Endometrial microvascular endothelial cells (primary cell): ENCODE results near the gene GNG10. TPM values are rescaled to one million over a fixed set of nuclear protein-coding genes. Genes with fewer than 3 reads are reported as not detected.
"Not testable (repeated sequence)": the region's sequence is repeated elsewhere in the genome, so short reads cannot be mapped to it uniquely, and the experiment has no call there.

Experiments used
- in situ Hi-C: cut with HindIII; loops from 2 replicates; pipeline ENCODE4 v1.10.0; 2017; ENCODE audit warnings: low sequenced_read_pairs, low pct_unique_long_range_greater_than_20kb; ENCODE audit errors: inconsistent ontology term
- total RNA-seq: library from RNA; depleted of rRNA; stranded (reverse); fragments of >200 nt; gene quantifications from one replicate; pipeline ENCODE4 v1.2.3, GENCODE V29; 2015; ENCODE audit errors: inconsistent ontology term

Gene GNG10
- total RNA-seq: 68.7 TPM

DNA sequence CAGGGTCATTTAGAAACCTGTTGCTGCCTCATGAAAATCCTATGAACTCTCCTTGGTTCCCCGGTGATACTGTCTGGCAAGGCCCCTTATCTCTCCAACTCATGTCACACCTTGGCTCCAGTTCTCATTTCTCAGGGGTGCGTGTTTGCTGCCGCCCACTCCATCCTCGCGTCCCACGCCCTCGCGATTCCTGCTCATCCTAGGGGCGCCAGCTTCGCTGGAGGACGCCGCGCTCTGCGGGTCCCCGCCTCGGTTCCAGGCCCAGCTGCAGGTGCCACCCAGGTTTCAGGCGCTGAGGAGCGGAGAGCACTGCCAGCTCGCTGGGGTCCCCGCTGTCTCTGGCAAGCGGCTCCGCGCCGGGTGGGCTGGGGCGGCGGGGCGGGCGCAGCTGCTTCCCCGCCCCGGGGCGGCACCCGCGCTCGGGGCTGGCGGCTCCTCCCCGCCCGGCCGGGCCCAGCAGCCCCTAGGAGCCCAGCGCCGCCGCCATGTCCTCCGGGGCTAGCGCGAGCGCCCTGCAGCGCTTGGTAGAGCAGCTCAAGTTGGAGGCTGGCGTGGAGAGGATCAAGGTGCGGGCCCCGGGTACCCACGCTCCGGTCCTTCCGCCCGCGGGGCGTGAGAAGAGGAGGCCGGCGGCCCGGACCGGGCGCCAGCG lies at the start of gene GNG10:
Gene GNG10 (plus strand): TSS at position 456 of the 652 bp plus-strand sequence. CDS start 30 bp downstream, at position 486.
- in situ Hi-C loops: no loop called here

DNA sequence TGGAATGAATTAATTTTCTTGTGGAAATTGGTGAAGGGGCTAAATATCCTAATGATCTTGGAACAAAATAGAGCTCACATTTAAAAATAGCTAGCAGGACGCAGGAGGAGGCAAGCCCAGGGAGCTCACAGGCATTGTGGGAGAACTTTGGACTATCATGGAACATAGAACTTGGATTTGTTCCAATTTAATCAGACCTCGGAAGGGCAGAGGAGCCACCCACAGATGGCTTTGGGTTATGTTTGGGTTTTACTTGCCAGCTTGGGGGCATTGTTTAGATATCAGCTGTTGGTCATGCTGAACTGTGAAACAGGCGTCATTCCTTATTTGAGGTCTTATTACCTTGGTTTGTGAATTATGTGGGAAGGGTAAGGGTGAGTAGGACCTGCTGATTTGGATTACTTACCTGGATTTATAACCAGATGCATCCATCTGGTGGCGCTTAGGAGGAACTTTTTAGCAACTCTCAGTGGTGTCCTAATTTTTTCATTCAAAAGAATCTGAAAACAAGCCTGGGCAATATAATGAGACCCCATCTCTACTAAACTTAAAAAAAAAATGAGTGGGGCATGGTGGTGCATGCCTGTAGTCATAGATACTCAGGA lies 47.9 kb upstream of the GNG10 start:
- in situ Hi-C loops: no loop called here

DNA sequence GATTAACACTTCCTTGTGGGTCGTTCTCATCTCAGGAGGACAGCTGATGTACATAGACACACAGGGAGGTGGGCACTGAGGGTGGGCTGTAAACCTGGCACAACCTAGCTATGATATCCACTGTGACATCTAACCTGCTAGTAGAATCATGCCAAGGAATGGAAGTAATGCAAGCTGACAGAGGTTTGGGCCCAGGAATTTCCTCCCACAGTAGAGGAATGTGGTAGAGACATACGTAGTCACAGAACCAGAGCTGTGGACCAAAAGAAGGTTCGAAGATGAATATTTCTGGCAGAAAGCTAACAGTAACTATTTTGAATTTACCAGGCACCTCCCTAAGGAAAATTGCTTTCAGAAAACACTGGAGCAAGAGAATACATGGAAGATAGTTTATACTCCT lies 45.5 kb upstream of the GNG10 start:
- in situ Hi-C loops: no loop called here

DNA sequence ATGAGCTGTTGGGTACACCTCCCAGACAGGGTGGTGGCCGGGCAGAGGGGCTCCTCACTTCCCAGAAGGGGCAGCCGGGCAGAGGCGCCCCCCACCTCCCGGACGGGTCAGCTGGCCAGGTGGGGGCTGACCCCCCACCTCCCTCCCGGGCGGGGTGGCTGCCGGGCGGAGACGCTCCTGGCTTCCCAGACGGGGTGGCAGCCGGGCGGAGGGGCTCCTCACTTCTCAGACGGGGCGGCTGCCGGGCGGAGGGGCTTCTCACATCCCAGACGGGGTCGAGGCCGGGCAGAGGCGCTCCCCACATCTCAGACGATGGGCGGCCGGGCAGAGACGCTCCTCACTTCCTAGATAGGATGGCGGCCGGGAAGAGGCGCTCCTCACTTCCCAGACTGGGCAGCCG lies 44.1 kb upstream of the GNG10 start:
- in situ Hi-C loops: not testable (repeated sequence)

DNA sequence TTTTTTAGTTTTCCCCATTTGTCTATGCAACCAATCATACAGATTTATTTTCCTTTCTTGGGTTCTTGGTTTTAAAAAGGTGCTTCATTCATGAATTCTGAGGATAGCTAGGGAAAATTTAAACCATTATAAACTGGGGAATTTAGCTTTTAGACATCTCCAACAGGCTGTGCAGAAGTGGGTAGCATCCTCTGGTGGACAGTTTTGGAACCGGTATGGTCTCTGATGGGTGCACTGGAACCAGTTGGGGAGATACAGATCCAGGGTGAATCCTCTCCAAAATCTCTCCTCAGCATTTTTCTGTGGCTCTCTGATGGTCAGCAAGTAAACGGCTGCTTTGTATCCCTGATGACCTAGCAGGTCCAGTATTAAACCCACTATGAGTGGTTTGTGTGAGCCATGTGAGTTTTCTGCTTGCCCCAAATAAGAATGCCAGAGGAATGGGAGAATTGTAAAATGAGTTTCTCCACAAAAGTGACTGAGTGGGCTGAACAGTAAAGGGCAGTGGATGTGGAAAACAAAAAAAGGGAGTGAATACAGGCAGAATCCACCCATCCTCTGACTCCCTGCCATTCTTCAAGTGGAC lies 39.4 kb upstream of the GNG10 start:
- in situ Hi-C loops: no loop called here

DNA sequence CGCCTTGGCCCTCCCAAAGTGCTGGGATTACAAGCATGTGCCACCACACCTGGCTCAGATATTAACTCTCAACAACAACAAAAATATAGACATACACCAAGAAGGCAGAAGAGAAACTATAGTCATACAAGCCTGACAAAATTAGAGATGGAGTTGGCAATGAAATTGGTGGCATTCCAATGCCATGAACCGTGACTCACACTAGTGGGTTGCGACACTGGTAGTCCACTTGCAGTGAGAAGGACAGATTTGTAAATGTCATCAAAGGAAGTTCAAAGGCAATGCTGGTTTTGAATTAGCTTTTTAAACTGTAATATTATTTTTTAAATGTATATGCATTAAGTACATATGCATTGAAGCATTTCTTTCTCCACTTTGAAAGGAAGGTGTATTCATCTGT lies 38.8 kb upstream of the GNG10 start:
- in situ Hi-C loops: no loop called here

DNA sequence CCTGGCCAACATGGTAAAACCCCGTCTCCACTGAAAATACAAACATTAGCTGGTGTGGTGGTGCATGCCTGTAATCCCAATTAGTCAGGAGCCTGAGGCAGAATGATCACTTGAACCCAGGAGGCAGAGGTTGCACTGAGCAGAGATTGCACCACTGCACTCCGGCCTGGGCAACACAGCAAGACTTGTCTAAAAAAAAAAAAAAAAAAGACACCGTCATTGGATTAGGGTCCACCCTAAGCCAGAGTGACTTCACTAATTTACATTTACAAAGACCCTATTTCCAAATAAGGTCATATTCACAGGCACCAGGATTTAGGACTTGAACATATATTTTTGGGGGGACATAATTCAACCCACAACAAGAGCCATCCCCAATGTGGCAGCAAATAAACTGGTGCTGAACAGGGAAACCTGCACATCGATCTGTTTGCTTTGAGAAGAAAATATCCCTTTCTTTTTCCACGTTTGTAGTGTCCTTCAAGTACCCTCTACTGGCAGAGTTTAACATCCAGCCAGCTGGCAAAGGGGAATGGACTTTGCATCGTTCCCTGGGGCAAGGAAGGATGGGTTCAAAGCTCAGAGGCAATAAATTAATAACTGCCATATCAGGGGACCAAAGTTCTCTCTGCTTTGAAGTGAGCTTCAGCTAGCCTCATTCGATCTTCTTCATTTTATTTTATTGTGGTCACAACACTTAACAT lies 34.0 kb upstream of the GNG10 start:
- in situ Hi-C loops: no loop called here

DNA sequence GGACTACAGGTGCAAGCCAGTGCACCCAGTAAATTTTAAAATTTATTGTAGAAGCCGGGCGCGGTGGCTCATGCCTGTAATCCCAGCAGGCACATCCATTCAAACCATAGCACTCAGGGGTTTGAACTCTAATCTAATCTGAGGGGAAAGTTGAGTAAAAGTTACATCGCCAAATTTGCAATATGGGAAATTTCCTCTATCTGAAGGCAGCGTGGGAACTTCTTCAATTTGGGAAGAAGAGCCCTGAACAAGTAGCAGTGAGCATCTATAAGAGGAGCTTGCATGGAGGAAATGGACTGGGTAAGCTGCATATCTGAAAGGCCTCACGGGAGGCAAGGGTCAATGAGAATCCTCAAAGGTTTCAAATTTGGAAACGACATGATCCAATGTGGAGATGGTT lies 33.0 kb upstream of the GNG10 start:
- in situ Hi-C loops: no loop called here

DNA sequence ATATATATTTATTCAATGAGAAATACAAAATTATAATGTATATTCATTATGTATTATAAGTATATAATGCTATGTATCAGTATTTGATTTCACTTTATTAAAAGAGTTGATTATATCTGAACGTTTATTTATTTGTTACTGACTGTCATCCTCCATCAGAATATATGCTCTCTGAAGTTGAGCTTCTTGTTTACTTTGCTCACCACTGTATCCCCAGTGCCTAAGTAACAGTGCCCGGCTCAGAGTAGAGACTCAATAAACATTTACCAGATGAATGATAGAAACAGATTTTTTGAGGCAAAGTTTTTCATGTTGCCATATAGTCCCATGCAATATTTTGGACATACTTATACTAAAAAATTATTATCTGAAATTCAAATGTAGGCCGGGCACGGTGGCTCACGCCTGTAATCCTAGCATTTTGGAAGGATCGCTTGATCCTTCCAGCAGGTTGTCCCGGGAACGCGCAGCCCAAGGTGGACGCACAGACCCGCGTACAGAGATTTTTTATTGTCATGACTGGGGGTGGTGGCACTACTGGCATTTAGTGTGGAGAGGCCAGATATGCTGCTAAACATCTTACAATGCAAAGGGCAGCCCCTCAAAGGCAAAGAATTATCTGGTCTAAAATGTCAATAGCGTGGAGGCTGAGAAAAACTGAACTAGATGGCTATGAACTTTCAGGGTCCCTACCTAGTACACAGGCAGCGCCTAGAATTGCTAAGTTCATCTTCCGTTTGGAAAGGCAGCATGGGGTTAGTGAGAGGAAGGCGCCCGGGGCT lies 31.0 kb upstream of the GNG10 start:
- in situ Hi-C loops: no loop called here

DNA sequence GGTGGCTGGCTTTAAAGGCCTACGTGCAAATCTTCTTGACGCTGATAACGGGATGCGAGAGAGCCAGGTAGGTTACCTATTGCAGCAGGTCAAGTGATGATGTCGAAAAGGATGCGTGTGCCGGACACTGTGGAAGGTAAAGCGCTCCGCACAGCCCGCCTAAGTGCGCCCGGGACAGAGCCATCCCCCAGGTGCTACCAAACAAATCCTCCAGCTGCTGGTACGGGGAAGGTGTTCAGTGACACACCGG lies 30.5 kb upstream of the GNG10 start:
- in situ Hi-C loops: no loop called here

DNA sequence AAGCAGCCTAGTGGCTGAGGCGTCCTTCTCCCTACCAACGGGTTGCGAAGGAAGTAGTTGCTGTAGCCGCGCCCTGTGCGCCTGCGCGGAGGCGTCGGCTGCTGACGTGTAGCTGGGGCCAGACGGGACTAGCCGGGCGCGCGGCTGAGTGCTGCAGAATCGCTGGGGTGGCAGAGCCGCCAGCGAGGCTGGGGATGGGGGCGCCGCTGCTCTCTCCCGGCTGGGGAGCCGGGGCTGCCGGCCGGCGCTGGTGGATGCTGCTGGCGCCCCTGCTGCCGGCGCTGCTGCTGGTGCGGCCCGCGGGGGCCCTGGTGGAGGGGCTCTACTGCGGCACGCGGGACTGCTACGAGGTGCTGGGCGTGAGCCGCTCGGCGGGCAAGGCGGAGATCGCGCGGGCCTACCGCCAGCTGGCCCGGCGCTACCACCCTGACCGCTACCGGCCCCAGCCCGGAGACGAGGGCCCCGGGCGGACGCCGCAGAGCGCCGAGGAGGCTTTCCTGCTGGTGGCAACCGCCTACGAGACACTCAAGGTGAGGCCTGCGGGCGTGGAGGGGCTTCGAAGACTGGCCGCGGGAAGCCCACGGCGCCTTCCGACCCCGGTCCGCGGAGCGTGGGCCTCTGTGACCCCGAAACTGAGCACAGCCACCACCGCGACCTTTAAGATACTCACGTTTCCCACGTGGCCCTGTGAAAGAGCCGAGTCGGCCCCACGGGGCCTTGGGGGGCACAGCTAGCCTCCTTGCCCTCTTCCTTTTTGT lies 30.0 kb upstream of the GNG10 start, which contains the start of gene DNAJC25:
Gene DNAJC25 (plus strand): TSS at position 121 of the 758 bp plus-strand sequence. CDS start 74 bp downstream, at position 195.
- in situ Hi-C loops: no loop called here

DNA sequence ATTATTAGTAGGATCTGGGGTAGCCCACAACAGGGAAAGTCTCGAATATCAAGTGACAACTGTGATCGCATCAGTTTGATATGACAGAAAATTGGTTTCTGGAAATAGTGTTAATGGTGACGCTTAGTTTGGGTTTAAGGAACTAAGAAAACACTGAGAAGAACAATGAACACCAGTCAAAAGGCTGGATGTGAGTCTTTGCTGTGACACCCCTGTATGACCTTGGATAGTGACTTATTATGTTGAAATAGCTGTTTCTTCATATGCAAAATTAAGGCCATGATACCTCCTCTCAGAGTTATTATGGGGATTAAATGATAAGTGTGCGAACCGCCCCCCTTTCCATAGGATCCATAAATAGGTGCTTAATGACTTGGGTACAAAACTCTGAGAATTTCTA lies 29.3 kb upstream of the GNG10 start:
- in situ Hi-C loops: no loop called here

DNA sequence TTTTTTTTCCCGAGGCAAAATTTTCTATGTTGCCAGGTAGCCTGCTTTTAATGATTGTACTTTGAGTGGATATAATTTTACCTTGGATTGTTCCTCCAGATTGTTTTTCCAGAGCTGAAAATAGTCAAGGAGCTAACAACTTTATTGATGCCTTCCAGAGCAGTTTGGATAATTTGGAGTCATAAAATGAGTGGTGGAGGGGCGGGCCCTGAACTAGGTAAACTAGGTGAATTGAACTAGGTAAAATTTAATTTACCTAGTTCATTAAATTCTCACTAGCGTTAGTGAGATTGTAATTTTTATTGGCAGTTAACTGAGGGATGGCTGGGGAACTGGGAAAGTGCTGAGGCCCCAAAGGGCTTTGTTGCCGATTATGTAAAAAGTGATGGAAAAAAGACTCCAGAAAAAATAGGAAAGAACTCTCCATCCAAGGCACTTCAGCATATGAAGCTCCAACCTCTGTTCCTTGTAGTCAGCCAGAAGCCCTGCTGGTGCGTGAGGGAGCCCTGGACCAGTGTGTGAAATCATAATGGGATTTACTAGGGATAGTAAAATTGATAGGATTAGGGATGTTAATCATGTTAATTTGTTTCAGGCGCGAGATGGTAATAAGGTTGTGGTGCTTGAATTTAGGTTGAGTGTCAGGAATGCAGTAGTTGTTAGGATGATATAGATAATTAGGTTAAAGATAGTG lies 28.6 kb upstream of the GNG10 start:
- in situ Hi-C loops: no loop called here

DNA sequence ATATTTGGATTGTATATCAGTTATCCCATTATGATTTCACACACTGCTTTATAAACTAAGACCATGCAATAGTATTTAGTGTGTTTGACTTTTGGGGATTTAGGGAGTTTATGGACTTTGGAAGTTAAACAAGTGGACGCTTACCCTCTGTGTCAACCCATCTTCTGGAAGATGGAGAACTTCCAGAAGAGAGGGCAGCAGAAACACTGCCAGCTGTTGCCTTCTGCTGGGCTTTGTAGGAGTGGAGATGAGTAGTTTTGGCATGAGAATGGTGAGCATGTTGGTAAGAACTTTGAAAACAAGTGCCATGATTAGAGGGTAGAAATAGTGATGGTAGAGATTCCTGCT lies 28.0 kb upstream of the GNG10 start:
- in situ Hi-C loops: no loop called here

DNA sequence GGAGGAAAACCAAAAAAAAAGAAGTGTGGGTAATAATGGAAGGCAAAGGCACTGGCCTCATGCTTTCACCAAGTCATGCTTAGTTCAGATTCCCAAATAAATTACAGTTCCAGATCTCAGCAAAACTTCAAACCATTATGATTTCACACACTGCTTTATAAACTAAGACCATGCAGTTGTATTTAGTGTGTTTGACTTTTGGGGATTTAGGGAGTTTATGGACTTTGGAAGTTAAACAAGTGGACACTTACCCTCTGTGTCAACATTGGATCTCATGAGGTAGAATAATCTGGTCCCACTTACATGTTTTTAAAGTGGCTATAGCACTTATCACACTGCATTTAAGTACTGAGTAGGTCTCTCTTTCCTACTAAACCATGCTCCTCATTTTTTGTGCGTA lies 26.5 kb upstream of the GNG10 start:
- in situ Hi-C loops: no loop called here

DNA sequence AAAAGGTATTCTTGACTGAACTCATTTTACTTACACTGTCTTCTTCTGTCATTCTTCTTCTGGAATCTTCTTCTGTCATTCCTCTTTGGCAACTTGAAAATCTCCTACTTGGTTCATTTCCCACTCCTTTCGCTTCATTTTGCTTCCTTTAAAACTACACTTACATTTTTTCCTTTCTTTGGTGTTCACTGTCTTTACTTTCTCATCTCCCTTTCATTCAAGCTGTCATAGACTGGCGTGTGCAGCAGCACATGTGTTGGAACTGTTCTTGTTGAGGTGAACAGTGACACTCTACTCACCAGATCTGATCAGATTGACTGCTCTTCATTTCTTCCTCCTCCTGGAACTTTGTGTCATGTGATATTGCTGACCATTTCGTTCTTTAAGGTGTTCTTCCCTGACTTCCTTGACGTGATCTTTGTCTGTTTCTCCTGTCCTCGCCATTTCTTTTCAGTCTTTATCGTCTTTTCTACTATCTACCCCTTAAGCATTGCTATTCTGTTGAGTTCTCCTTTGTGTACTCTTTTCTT lies 23.9 kb upstream of the GNG10 start:
- in situ Hi-C loops: no loop called here

DNA sequence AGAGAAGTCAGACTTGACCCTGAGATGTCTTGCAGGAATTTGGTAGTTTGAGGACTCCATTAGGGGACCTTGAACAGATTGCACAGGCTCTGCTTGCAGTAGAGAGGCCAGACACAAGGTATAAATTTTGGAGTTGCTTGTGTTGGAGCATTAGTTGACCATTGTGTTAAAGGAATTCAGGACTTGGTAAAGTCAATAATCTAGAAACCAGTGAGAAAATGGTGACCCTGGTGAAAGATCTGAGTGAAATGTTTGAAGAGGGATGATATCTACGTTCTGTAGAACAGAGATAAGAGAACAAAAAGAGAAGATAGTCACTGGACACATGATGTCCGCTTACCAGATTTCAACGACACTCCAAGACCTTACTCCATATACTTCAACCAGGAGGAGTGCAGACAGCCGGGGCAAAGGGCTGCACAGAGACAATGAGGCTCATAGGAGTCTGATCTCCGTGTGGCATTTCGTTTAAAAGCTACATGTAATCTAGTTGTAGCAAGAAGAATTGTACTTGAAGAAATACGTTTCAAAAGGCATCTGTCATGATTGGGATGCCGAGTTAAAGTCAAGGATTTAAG lies 17.1 kb upstream of the GNG10 start:
- in situ Hi-C loops: no loop called here

DNA sequence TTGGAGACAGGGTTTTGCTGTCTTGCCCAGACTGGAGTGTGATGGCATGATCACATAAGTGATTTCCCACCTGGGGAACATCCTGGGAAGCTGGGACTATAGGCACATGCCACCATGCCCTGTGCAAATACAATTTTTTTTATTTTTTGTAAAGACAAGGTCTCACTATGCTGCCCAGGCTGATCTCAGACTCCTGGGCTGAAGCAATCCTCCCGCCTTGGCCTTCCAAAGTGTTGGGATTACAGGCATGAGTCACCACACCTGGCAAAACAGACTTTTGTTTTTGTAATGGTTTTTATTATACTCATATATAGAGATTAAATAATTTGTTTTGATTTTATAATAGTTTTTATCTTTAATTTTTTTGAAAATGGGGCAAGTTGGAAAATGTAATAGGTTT lies 15.6 kb upstream of the GNG10 start:
- in situ Hi-C loops: no loop called here
